GM12878 (cell line): ENCODE measurements around the gene MAML2. TPM values are rescaled to one million over a fixed set of nuclear protein-coding genes. Genes with fewer than 3 reads are reported as not detected.

Experiments
- ATAC-seq: fragments of 200-7000 bp; cut with Tn5 transposase; 3 replicates; pipeline ENCODE4 v1.9.1; 2020; ENCODE audit warnings: mild to moderate bottlenecking, moderate library complexity
- BruUV-seq: library from RNA; stranded (reverse); fragments of 400-500 nt; replicated peaks from 2 replicates; lab custom pipeline; 2021; lab: Mats Ljungman, UMichigan
- CTCF ChIA-PET: fragments of 300-600 bp; sonication (Branson Sonifier 250); formaldehyde crosslinking; extraction: SDS; loops from one replicate; lab custom pipeline; 2021; ENCODE audit warnings: inconsistent platforms; lab: Yijun Ruan, JAX
- POLR2A ChIA-PET: fragments of 350-600 bp; formaldehyde crosslinking; extraction: SDS; loops from one replicate; lab custom pipeline; 2021; ENCODE audit warnings: inconsistent platforms; lab: Charles Lee
- RAD21 ChIA-PET: fragments of 300-600 bp; sonication (Branson Sonifier 250); formaldehyde crosslinking; loops from one replicate; lab custom pipeline; 2023; ENCODE audit warnings: antibody characterized with exemption; ENCODE audit not compliant: unreplicated experiment; lab: Charles Lee
- SMC1A ChIA-PET: fragments of 300-600 bp; sonication (Branson Sonifier 250); formaldehyde crosslinking; loops from one replicate; lab custom pipeline; 2023; ENCODE audit not compliant: unreplicated experiment, uncharacterized antibody; lab: Charles Lee
- DNase-seq: peaks from one replicate; pipeline ENCODE4 v3.0.0-alpha.2; 2011; ENCODE audit warnings: low read depth, low spot score
- FAIRE-seq: peaks from 3 replicates; lab custom pipeline; 2011; peaks lifted over from hg19 to GRCh38; lab: Jason Lieb, UNC
- H2AFZ ChIP-seq: 2 replicates; pipeline ENCODE4 v1.6.0; 2011; ENCODE audit warnings: low read depth, low read length, control low read depth; ENCODE audit not compliant: control insufficient read depth
- H3K27ac ChIP-seq: 2 replicates; pipeline ENCODE4 v1.5.1; 2011; ENCODE audit warnings: control low read depth; ENCODE audit not compliant: control insufficient read depth, insufficient read depth
- H3K27me3 ChIP-seq, 2 experiments: replicated peaks in 1 of 2; 2 replicates each; pipeline versions ENCODE4 v1.6.0 to v1.6.1; 2011; ENCODE audit warnings: low read length in 1 of 2; ENCODE audit not compliant: control insufficient read depth in 2 of 2, insufficient read depth in 2 of 2
- H3K36me3 ChIP-seq, 2 experiments: 2 replicates each; pipeline ENCODE4 v1.5.1; 2011; ENCODE audit warnings: low read length in 1 of 2; ENCODE audit not compliant: control insufficient read depth in 2 of 2, insufficient read depth in 2 of 2
- H3K4me1 ChIP-seq: 2 replicates; pipeline ENCODE4 v1.6.1; 2011; ENCODE audit warnings: mild to moderate bottlenecking, low read length, moderate library complexity, mixed read lengths; ENCODE audit not compliant: control insufficient read depth, insufficient read depth
- H3K4me2 ChIP-seq: 2 replicates; pipeline ENCODE4 v1.6.0; 2011; ENCODE audit warnings: control low read depth; ENCODE audit not compliant: control insufficient read depth, insufficient read depth
- H3K4me3 ChIP-seq: fragments of 200-600 bp; sonication (generic); 2 replicates; pipeline ENCODE4 v1.5.1; 2016
- H3K79me2 ChIP-seq: 2 replicates; pipeline ENCODE4 v1.6.0; 2011; ENCODE audit warnings: low read length; ENCODE audit not compliant: control insufficient read depth, insufficient read depth
- H3K9ac ChIP-seq: 2 replicates; pipeline ENCODE4 v1.8.0; 2011; ENCODE audit warnings: low read length, control low read depth, mixed read lengths; ENCODE audit not compliant: control insufficient read depth, insufficient read depth
- H3K9me3 ChIP-seq: replicated peaks from 3 replicates; pipeline ENCODE4 v1.5.1; 2011; ENCODE audit warnings: mild to moderate bottlenecking, low read length; ENCODE audit not compliant: control insufficient read depth, insufficient read depth
- H4K20me1 ChIP-seq: 2 replicates; pipeline ENCODE4 v1.6.0; 2011; ENCODE audit not compliant: control insufficient read depth, insufficient read depth
- CBFB ChIP-seq: IDR thresholded peaks from 2 replicates; pipeline ENCODE4 v1.6.1; 2016; ENCODE audit warnings: antibody characterized with exemption, low read depth
- KAT2A ChIP-seq: conservative IDR thresholded peaks from 2 replicates; pipeline ENCODE4 v1.6.1; 2011; ENCODE audit warnings: low read depth, low read length; ENCODE audit not compliant: control insufficient read depth
- PKNOX1 ChIP-seq: fragments of 450-650 bp; IDR thresholded peaks from 2 replicates; pipeline ENCODE4 v1.6.1; 2016; ENCODE audit warnings: mild to moderate bottlenecking
- SREBF2 ChIP-seq: IDR thresholded peaks from 2 replicates; pipeline ENCODE4 v1.6.1; 2012; ENCODE audit warnings: mild to moderate bottlenecking, low read length
- ZBTB4 ChIP-seq: fragments of 450-650 bp; formaldehyde crosslinking; IDR thresholded peaks from 2 replicates; pipeline ENCODE4 v1.4.0; 2022; ENCODE audit warnings: mild to moderate bottlenecking, moderate library complexity
- ZNF24 ChIP-seq: fragments of 450-650 bp; IDR thresholded peaks from 2 replicates; pipeline ENCODE4 v1.6.1; 2017; ENCODE audit warnings: antibody characterized with exemption, mild to moderate bottlenecking
- WGBS: methylation state at CpG from one replicate; pipeline ENCODE4 v1.1.6; 2016; ENCODE audit warnings: low lambda C conversion rate; ENCODE audit not compliant: insufficient replicate concordance, insufficient coverage; ENCODE audit errors: missing lambda C conversion rate; 5-methylcytosine and 5-hydroxymethylcytosine counted together
- in situ Hi-C: fragments of 300-500 bp; cut with MboI; formaldehyde crosslinking; loops from 9 replicates; pipeline ENCODE4 v1.14.3; 2018; ENCODE audit warnings: mixed read lengths
- intact Hi-C: fragments of 100-400 bp; cut with micrococcal nuclease; formaldehyde crosslinking; loops from one replicate; pipeline ENCODE4 v1.14.2; 2022; ENCODE audit not compliant: unreplicated experiment
- polyA plus RNA-seq, 11 experiments: library from polyadenylated mRNA; depleted of rRNA in 4 of 11; unstranded in 6 of 11; stranded (reverse) in 5 of 11; fragments of >200 nt; fragmentation: Nextera tagmentation in 4 of 11; fragmentation: Illumina TruSeq in 1 of 11; extraction: Ambion mirVana in 4 of 11; extraction: Trizol in 1 of 11; gene quantifications; 1 replicate in 1 of 11; 2 replicates in 10 of 11; pipeline versions ENCODE4 v1.2.1 to v1.2.3, GENCODE V29; 2011 to 2016; ENCODE audit warnings: inconsistent platforms in 2 of 11, missing spikeins in 2 of 11, low read depth in 1 of 11
- total RNA-seq, 4 experiments: library from RNA; depleted of rRNA in 3 of 4; stranded (reverse); fragments of >200 nt in 3 of 4; fragmentation: Illumina TruSeq in 1 of 4; extraction: Trizol in 1 of 4; gene quantifications; 2 replicates each; pipeline versions ENCODE4 v1.2.1 to v1.2.3, GENCODE V29; 2013 to 2021

Gene MAML2
- total and polyA plus RNA-seq, 10 of the 15 experiments (the other 5 are each of a cell fraction or from before 2014, with no cell fraction given): 2.5 to 15.1 (median 12.0) TPM

- DNase-seq (no peak), FAIRE-seq (no peak), ATAC-seq (no peak)
- intact Hi-C loops (no loop called here), in situ Hi-C loops (no loop called here)
- POLR2A ChIA-PET: no interaction called here
- BruUV-seq: no TSS peak
- Histone ChIP-seq H4K20me1 (no peaks in the 10 kb centered on the region), H3K4me2 (no peak overlapping the region), H2AFZ (no peak overlapping the region), H3K9me3 (peaks cover 2% of the 10 kb centered on the region; the same call in 2 of the 3 replicates), H3K4me1 (no peaks in the 10 kb centered on the region), H3K36me3 (no peaks in the 10 kb centered on the region), H3K79me2 (no peaks in the 10 kb centered on the region), H3K27me3 (no peaks in the 10 kb centered on the region), H3K4me3 (no peak overlapping the region), H3K9ac (no peak overlapping the region), H3K27ac (no peak overlapping the region)
- CTCF ChIA-PET: no interaction called here
- SMC1A ChIA-PET: interaction anchor here (1.1 kb wide), 1 partner anchor 37 kb away, joined by 3 read pairs; no protein-coding TSS in a partner anchor
- 41% methylated on average over 1 of the region's 1 CpG for WGBS
- RAD21 ChIA-PET: no interaction called here
- TF ChIP-seq ZNF24 (no peak), PKNOX1 (no peak), CBFB (no peak), KAT2A (no peak), ZBTB4 (CRISPR knock-in tag) (no peak), SREBF2 (no peak)
Measured at GRCh38 chr11:95931916-95932315, 411.1 kb downstream of the MAML2 start.
